Lower leg skin (tissue), 3 donors: ENCODE results near the gene FHOD3.

Experiments used
- POLR2A ChIP-seq, 2 donors: fragments of 450-650 bp; IDR thresholded peaks; one replicate each; pipeline ENCODE4 v1.6.1; 2016 to 2017; ENCODE audit warnings: antibody characterized with exemption in 2 of 2, mild to moderate bottlenecking in 1 of 2, moderate library complexity in 1 of 2
- TF ChIP-seq, protein P1 (sequence below), 3 donors: fragments of 450-650 bp; IDR thresholded peaks; one replicate each; pipeline ENCODE4 v1.5.1; 2016; ENCODE audit warnings: antibody characterized with exemption in 3 of 3, mild to moderate bottlenecking in 3 of 3, moderate library complexity in 2 of 3

GRCh38 chr18:36650266-36650665 is 352.8 kb downstream of the FHOD3 start:
- TF ChIP-seq, protein P1, sequence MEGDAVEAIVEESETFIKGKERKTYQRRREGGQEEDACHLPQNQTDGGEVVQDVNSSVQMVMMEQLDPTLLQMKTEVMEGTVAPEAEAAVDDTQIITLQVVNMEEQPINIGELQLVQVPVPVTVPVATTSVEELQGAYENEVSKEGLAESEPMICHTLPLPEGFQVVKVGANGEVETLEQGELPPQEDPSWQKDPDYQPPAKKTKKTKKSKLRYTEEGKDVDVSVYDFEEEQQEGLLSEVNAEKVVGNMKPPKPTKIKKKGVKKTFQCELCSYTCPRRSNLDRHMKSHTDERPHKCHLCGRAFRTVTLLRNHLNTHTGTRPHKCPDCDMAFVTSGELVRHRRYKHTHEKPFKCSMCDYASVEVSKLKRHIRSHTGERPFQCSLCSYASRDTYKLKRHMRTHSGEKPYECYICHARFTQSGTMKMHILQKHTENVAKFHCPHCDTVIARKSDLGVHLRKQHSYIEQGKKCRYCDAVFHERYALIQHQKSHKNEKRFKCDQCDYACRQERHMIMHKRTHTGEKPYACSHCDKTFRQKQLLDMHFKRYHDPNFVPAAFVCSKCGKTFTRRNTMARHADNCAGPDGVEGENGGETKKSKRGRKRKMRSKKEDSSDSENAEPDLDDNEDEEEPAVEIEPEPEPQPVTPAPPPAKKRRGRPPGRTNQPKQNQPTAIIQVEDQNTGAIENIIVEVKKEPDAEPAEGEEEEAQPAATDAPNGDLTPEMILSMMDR (IDR thresholded peaks at IDR 0.05): no peak
- TF ChIP-seq POLR2A (IDR thresholded peaks at IDR 0.05): no peak
